SK-N-SH treated with all-trans-retinoic acid at 6 μM for 48 hours (cell line): Measurements from ENCODE around the gene RHBDD1.

Experiments
- BACH2 ChIP-seq: fragments of 250-450 bp; sonication (Bioruptor Pico); IDR thresholded peaks from 2 replicates; pipeline ENCODE4 v1.9.0; 2021; ENCODE audit warnings: mild to moderate bottlenecking, borderline replicate concordance
- GLIS3 ChIP-seq: fragments of 250-450 bp; sonication (Bioruptor Pico); IDR thresholded peaks from 2 replicates; pipeline ENCODE4 v1.5.0; 2020; ENCODE audit warnings: mild to moderate bottlenecking, moderate library complexity
- OSR1 ChIP-seq: fragments of 250-450 bp; sonication (Bioruptor Pico); IDR thresholded peaks from 2 replicates; pipeline ENCODE4 v1.8.0; 2022; ENCODE audit warnings: moderate library complexity, mild to moderate bottlenecking, inconsistent platforms
- PPARA ChIP-seq: fragments of 250-450 bp; sonication (Bioruptor Pico); IDR thresholded peaks from 2 replicates; pipeline ENCODE4 v1.5.0; 2020; ENCODE audit warnings: mild to moderate bottlenecking, borderline replicate concordance
- RARB ChIP-seq: fragments of 250-450 bp; sonication (Bioruptor Pico); IDR thresholded peaks from 2 replicates; pipeline ENCODE4 v1.8.0; 2021; ENCODE audit warnings: mild to moderate bottlenecking, moderate library complexity
- TF ChIP-seq, protein P1 (sequence below): fragments of 250-450 bp; sonication (Bioruptor Pico); IDR thresholded peaks from 2 replicates; pipeline ENCODE4 v1.8.0; 2020; ENCODE audit warnings: mild to moderate bottlenecking, moderate library complexity, borderline replicate concordance

DNA sequence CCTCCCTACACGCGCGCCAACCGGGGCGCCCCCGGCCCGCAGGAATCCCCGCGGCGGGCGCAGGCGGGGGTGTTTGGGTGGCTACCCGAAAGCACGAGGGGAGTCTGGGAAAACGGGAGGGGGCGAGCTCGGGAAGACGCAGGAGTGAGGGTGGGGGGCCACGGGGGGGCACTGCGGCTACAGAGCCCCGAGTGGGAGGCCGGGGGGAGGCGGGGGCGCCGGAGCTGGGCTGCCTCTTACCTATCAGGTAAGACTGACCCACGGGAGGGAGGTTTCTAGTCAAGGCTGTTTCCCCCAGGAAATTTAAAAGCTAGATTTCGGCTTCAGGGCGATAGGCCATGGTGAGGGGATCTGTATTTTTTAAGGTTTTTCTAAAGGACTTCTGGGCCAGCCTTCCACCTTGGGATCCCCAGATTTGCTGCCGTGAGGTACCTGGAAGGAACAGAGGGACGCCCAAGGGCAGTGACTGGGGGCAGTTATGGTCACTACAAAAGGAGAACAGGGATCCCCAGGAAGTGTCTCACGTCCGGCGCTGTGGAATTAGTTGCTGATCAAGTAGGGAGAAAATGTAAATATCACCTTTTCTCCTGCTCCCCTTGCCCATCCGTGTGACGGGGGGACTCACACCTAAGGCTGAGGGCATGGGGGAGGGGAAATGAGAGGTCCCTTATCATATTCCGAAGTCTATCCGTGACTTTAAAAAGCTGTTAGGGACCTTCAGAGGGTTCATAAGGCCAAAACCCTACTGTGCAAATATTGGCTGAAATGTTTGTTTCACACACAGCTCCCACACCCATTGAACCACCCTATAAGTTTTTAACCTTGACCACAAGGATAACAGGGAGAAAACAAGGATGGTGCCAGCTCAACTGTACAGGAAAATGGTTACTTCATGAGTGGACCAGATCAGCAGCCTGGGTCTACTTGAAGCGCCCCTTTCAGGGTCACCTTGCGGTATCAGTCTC is 35.6 kb upstream of the RHBDD1 start:
- TF ChIP-seq RARB (CRISPR knock-in tag) (no peak), PPARA (CRISPR knock-in tag) (no peak), BACH2 (CRISPR knock-in tag) (no peak), GLIS3 (CRISPR knock-in tag) (no peak), OSR1 (CRISPR knock-in tag) (no peak)
- TF ChIP-seq, protein P1, sequence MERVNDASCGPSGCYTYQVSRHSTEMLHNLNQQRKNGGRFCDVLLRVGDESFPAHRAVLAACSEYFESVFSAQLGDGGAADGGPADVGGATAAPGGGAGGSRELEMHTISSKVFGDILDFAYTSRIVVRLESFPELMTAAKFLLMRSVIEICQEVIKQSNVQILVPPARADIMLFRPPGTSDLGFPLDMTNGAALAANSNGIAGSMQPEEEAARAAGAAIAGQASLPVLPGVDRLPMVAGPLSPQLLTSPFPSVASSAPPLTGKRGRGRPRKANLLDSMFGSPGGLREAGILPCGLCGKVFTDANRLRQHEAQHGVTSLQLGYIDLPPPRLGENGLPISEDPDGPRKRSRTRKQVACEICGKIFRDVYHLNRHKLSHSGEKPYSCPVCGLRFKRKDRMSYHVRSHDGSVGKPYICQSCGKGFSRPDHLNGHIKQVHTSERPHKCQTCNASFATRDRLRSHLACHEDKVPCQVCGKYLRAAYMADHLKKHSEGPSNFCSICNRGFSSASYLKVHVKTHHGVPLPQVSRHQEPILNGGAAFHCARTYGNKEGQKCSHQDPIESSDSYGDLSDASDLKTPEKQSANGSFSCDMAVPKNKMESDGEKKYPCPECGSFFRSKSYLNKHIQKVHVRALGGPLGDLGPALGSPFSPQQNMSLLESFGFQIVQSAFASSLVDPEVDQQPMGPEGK (CRISPR knock-in tag): no peak
